ENCODE results near the gene KLHDC7B. TPM values are rescaled to one million over a fixed set of nuclear protein-coding genes. Genes with fewer than 3 reads are reported as not detected.
"Not testable (repeated sequence)": the region's sequence is repeated elsewhere in the genome, so short reads cannot be mapped to it uniquely, and the experiment has no call there.

The KLHDC7B gene
- total RNA-seq, 1 donor from 2014 or later, result not detected

DNA sequence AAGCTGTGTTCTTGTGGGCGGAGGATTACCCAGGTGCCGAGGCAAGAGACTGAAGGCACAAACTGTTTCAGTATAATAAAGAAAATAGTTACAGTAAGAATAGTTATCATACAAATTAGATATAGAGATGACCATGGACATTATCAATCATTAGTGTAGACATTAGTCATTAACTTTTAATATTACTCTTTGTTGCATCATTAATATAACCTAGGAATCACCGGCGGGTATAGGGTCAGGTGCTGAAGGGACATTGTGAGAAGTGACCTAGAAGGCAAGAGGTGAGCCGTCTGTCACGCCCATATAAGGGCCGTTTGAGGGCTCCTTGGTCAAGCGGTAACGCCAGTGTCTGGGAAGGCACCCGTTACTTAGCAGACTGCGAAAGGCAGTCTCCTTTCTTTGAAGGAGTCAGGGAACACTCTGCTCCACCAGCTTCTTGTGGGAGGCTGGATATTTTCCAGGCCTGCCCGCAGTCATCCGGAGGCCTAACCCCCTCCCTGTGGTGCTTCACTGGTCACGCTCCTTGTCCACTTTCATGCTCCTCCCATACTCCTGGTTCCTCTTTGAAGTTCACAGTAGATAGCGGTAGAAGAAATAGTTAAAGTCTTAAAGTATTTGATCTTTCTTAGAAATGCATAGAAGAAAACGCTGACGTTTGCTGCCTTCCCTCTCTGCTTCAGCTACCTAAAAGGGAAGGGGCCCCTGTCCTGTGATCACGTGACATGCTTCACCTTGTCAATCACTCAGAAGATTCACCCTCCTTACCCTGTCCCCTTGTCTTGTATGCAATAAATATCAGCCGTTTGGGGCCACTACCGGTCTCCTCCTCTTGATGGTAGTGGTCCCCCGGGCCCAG, 11.6 kb upstream of the KLHDC7B start:
- H3K9me3 ChIP-seq (ENCODE audit: control insufficient read depth in 3 of 3, low read length in 3 of 3); H3K4me3 ChIP-seq (ENCODE audit: low read length in 3 of 3); H3K9ac ChIP-seq (ENCODE audit: low read depth in 1 of 3, low read length in 3 of 3); H3K36me3 ChIP-seq (ENCODE audit: control insufficient read depth in 3 of 3, insufficient read depth in 3 of 3, low read length in 3 of 3): not testable (repeated sequence)
- peaks cover 30 to 47% (median 43%) of the 10 kb centered on the region in 3 donors for H3K27me3 ChIP-seq (ENCODE audit: control insufficient read depth in 3 of 3, insufficient read depth in 3 of 3, low read length in 3 of 3)
- peaks cover 5 to 29% (median 19%) of the 10 kb centered on the region in 3 donors for H3K4me1 ChIP-seq (ENCODE audit: control insufficient read depth in 3 of 3, insufficient read depth in 3 of 3, low read length in 3 of 3)
- peak overlapping the region; percentile 5 for H3K27ac ChIP-seq (ENCODE audit: low read depth, low read length)

DNA sequence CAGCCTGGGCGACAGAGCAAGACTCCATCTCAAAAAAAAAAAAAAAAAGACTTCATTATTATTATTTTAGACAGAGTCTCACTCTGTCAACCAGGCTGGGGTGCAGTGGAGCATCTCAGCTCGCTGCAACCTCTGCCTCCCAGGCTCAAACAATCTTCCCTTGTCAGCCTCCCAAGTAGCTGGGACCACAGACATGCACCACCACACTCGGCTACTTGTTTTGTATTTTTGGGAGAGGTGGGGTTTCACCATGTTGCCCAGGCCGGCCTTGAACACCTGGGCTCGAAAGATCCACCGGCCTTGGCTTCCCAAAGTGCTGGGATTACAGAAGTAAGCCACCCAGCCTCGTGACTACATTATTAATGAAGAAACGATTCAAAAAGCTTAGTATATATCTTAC, 10.6 kb upstream of the KLHDC7B start:
- H3K36me3 ChIP-seq (ENCODE audit: control insufficient read depth in 3 of 3, insufficient read depth in 3 of 3, low read length in 3 of 3), result no peaks in the 10 kb centered on the region
- H3K4me1 ChIP-seq (ENCODE audit: control insufficient read depth in 3 of 3, insufficient read depth in 3 of 3, low read length in 3 of 3), result peaks cover 5 to 29% (median 16%) of the 10 kb centered on the region in 3 donors
- peaks cover 22 to 39% (median 34%) of the 10 kb centered on the region in 3 donors for H3K27me3 ChIP-seq (ENCODE audit: control insufficient read depth in 3 of 3, insufficient read depth in 3 of 3, low read length in 3 of 3)
- H3K4me3 ChIP-seq (ENCODE audit: low read length in 3 of 3), result no peak overlapping the region
- no peak overlapping the region for H3K9ac ChIP-seq (ENCODE audit: low read depth in 1 of 3, low read length in 3 of 3)
- H3K27ac ChIP-seq (ENCODE audit: low read depth, low read length), result no peak overlapping the region
- no peaks in the 10 kb centered on the region for H3K9me3 ChIP-seq (ENCODE audit: control insufficient read depth in 3 of 3, low read length in 3 of 3)

DNA sequence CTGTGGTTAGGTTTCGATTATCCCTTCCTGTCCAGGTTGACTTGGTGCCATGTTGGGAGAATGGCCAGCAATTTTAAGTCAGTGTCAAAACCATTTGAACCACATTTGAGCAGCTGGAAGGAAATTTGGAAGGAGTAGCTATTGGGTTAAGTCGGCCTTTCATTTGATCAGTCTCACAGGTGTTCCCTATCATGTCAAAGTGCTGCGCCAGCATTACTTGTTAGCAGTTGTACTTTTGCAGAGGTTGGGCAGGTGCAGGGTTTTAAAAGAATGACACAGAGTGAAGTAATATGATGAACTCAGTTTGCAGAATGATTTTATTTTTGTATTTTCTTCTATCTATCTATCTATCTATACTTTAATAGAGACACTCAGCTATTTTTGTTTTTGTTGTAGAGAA, 9.5 kb upstream of the KLHDC7B start:
- Histone ChIP-seq H3K9me3 (ENCODE audit: control insufficient read depth in 3 of 3, low read length in 3 of 3) (no peaks in the 10 kb centered on the region), H3K36me3 (ENCODE audit: control insufficient read depth in 3 of 3, insufficient read depth in 3 of 3, low read length in 3 of 3) (no peaks in the 10 kb centered on the region), H3K27me3 (ENCODE audit: control insufficient read depth in 3 of 3, insufficient read depth in 3 of 3, low read length in 3 of 3) (peaks cover 13 to 28% (median 24%) of the 10 kb centered on the region in 3 donors), H3K4me3 (ENCODE audit: low read length in 3 of 3) (no peak overlapping the region), H3K27ac (ENCODE audit: low read depth, low read length) (no peak overlapping the region), H3K4me1 (ENCODE audit: control insufficient read depth in 3 of 3, insufficient read depth in 3 of 3, low read length in 3 of 3) (peaks cover under 1 to 19% (median 11%) of the 10 kb centered on the region in 3 donors), H3K9ac (ENCODE audit: low read depth in 1 of 3, low read length in 3 of 3) (no peak overlapping the region)

- H3K27me3 ChIP-seq (ENCODE audit: control insufficient read depth in 3 of 3, insufficient read depth in 3 of 3, low read length in 3 of 3), result peaks cover 2 to 19% (median 18%) of the 10 kb centered on the region in 3 donors
- H3K4me1 ChIP-seq (ENCODE audit: control insufficient read depth in 3 of 3, insufficient read depth in 3 of 3, low read length in 3 of 3), result peaks cover 0 to 12% (median 3%) of the 10 kb centered on the region in 3 donors
- H3K4me3 ChIP-seq (ENCODE audit: low read length in 3 of 3), result no peak overlapping the region
- no peaks in the 10 kb centered on the region for H3K9me3 ChIP-seq (ENCODE audit: control insufficient read depth in 3 of 3, low read length in 3 of 3)
- H3K27ac ChIP-seq (ENCODE audit: low read depth, low read length), result peak overlapping the region; percentile 91
- H3K9ac ChIP-seq (ENCODE audit: low read depth in 1 of 3, low read length in 3 of 3), result no peak overlapping the region
- H3K36me3 ChIP-seq (ENCODE audit: control insufficient read depth in 3 of 3, insufficient read depth in 3 of 3, low read length in 3 of 3), result no peaks in the 10 kb centered on the region
Measured at GRCh38 chr22:50537765-50538164, 7.9 kb upstream of the KLHDC7B start.

DNA sequence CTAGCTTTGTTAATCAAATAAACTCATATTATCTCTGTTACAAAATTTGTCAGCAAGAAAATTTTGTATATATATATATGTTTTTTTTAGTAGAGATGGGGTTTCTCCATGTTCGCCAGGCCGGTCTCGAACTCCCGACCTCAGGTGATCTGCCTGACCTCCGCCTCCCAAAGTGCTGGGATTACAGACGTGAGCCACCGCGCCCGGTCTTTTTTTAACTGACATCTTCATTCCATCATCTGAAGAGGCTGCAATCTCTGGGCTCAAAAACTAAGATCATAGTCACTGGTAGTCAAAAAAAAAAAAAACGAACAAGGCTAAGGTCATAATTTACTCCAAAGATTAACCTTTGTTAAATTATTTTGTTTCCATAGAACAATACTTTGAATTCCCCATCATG, 5.3 kb upstream of the KLHDC7B start:
- Histone ChIP-seq H3K36me3 (ENCODE audit: control insufficient read depth in 3 of 3, insufficient read depth in 3 of 3, low read length in 3 of 3) (no peaks in the 10 kb centered on the region), H3K4me3 (ENCODE audit: low read length in 3 of 3) (no peak overlapping the region), H3K9me3 (ENCODE audit: control insufficient read depth in 3 of 3, low read length in 3 of 3) (no peaks in the 10 kb centered on the region), H3K4me1 (ENCODE audit: control insufficient read depth in 3 of 3, insufficient read depth in 3 of 3, low read length in 3 of 3) (peaks cover 5 to 24% (median 8%) of the 10 kb centered on the region in 3 donors), H3K9ac (ENCODE audit: low read depth in 1 of 3, low read length in 3 of 3) (no peak overlapping the region), H3K27me3 (ENCODE audit: control insufficient read depth in 3 of 3, insufficient read depth in 3 of 3, low read length in 3 of 3) (peaks cover 7 to 19% (median 18%) of the 10 kb centered on the region in 3 donors), H3K27ac (ENCODE audit: low read depth, low read length) (peak overlapping the region; percentile 91)

GRCh38 chr22:50541667-50542026, 4.1 kb upstream of the KLHDC7B start:
- H3K9ac ChIP-seq (ENCODE audit: low read depth in 1 of 3, low read length in 3 of 3), result not testable (repeated sequence)
- H3K27ac ChIP-seq (ENCODE audit: low read depth, low read length), result peak overlapping the region; percentile 5

DNA sequence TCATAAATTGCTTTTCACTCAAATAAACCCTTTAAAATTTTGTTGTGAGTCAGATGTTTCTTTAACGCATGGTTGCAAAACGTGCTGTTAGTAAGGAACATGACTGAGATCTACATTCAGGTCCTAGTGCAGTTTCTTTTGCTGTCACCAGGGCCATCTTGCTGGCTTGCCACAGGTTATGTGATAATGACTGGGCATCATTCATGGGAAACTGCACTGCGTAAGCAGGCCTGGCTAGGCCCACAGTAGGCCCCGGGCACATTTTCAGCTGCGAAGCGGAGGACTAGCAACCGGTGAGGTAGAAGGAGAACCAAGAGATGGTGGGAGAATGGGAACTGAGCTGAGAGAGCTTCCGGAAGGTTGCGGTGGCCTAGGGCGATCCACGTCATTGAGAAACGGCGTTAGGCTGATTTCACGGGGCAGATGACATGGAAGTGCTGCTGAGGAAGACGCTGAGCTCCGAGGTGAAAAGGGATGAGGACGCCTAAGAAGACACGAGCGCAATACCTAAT, 3.2 kb upstream of the KLHDC7B start:
- Histone ChIP-seq H3K27ac (ENCODE audit: low read depth, low read length) (peak overlapping the region; percentile 52), H3K4me3 (ENCODE audit: low read length in 3 of 3) (no peak overlapping the region), H3K27me3 (ENCODE audit: control insufficient read depth in 3 of 3, insufficient read depth in 3 of 3, low read length in 3 of 3) (peaks cover 28 to 37% (median 34%) of the 10 kb centered on the region in 3 donors), H3K9ac (ENCODE audit: low read depth in 1 of 3, low read length in 3 of 3) (no peak overlapping the region), H3K9me3 (ENCODE audit: control insufficient read depth in 3 of 3, low read length in 3 of 3) (no peaks in the 10 kb centered on the region), H3K36me3 (ENCODE audit: control insufficient read depth in 3 of 3, insufficient read depth in 3 of 3, low read length in 3 of 3) (no peaks in the 10 kb centered on the region), H3K4me1 (ENCODE audit: control insufficient read depth in 3 of 3, insufficient read depth in 3 of 3, low read length in 3 of 3) (peaks cover 5 to 24% (median 8%) of the 10 kb centered on the region in 3 donors)

More at GRCh38 chr22:50541667-50542026, 4.1 kb upstream of the KLHDC7B start:
- Histone ChIP-seq H3K4me1 (ENCODE audit: control insufficient read depth in 3 of 3, insufficient read depth in 3 of 3, low read length in 3 of 3) (peaks cover 5 to 24% (median 8%) of the 10 kb centered on the region in 3 donors), H3K27me3 (ENCODE audit: control insufficient read depth in 3 of 3, insufficient read depth in 3 of 3, low read length in 3 of 3) (peaks cover 20 to 32% (median 31%) of the 10 kb centered on the region in 3 donors)
- H3K9me3 ChIP-seq (ENCODE audit: control insufficient read depth in 3 of 3, low read length in 3 of 3); H3K4me3 ChIP-seq (ENCODE audit: low read length in 3 of 3); H3K36me3 ChIP-seq (ENCODE audit: control insufficient read depth in 3 of 3, insufficient read depth in 3 of 3, low read length in 3 of 3): not testable (repeated sequence)

GRCh38 chr22:50544078-50544745, 1.5 kb upstream of the KLHDC7B start:
- H3K4me1 ChIP-seq (ENCODE audit: control insufficient read depth in 3 of 3, insufficient read depth in 3 of 3, low read length in 3 of 3), result peaks cover 5 to 17% (median 6%) of the 10 kb centered on the region in 3 donors
- no peak overlapping the region for H3K27ac ChIP-seq (ENCODE audit: low read depth, low read length)
- H3K27me3 ChIP-seq (ENCODE audit: control insufficient read depth in 3 of 3, insufficient read depth in 3 of 3, low read length in 3 of 3), result peaks cover 43 to 49% (median 43%) of the 10 kb centered on the region in 3 donors
- no peaks in the 10 kb centered on the region for H3K9me3 ChIP-seq (ENCODE audit: control insufficient read depth in 3 of 3, low read length in 3 of 3)
- H3K9ac ChIP-seq (ENCODE audit: low read depth in 1 of 3, low read length in 3 of 3), result peak overlapping the region; percentile 38 to 54 (median 43)
- peak overlapping the region in 1 of 3 donors; percentile 56 for H3K4me3 ChIP-seq (ENCODE audit: low read length in 3 of 3)
- no peaks in the 10 kb centered on the region for H3K36me3 ChIP-seq (ENCODE audit: control insufficient read depth in 3 of 3, insufficient read depth in 3 of 3, low read length in 3 of 3)

- Histone ChIP-seq H3K9me3 (ENCODE audit: control insufficient read depth in 3 of 3, low read length in 3 of 3) (no peaks in the 10 kb centered on the region), H3K9ac (ENCODE audit: low read depth in 1 of 3, low read length in 3 of 3) (peak overlapping the region in 1 of 3 donors; percentile 54), H3K4me3 (ENCODE audit: low read length in 3 of 3) (no peak overlapping the region), H3K27me3 (ENCODE audit: control insufficient read depth in 3 of 3, insufficient read depth in 3 of 3, low read length in 3 of 3) (peaks cover 47 to 53% (median 49%) of the 10 kb centered on the region in 3 donors), H3K36me3 (ENCODE audit: control insufficient read depth in 3 of 3, insufficient read depth in 3 of 3, low read length in 3 of 3) (no peaks in the 10 kb centered on the region), H3K27ac (ENCODE audit: low read depth, low read length) (no peak overlapping the region), H3K4me1 (ENCODE audit: control insufficient read depth in 3 of 3, insufficient read depth in 3 of 3, low read length in 3 of 3) (peaks cover 5 to 16% (median 5%) of the 10 kb centered on the region in 3 donors)
Measured at GRCh38 chr22:50544746-50545253, 899 bp upstream of the KLHDC7B start.

All from skeletal muscle tissue (tissue), 4 donors.